Right renal cortex interstitium (tissue), 3 donors: ENCODE data around the gene NSMCE1. TPM values are rescaled to one million over a fixed set of nuclear protein-coding genes. Genes with fewer than 3 reads are reported as not detected.
"Not testable (repeated sequence)": the region's sequence is repeated elsewhere in the genome, so short reads cannot be mapped to it uniquely, and the experiment has no call there.

Source experiments
- DNase-seq, 3 donors: peaks; one replicate each; pipeline ENCODE4 v3.0.0-alpha.2; 2013; ENCODE audit warnings: low read depth in 3 of 3, low spot score in 2 of 3
- polyA plus RNA-seq, 3 donors: library from polyadenylated mRNA; unstranded; fragments of 120-200 nt; gene quantifications; one replicate each; pipeline ENCODE4 v1.2.1, GENCODE V29; 2013; ENCODE audit not compliant: insufficient read length in 3 of 3

NSMCE1 gene
- polyA plus RNA-seq, 3 donors: 83.3 to 97.9 (median 94.8) TPM

GRCh38 chr16:27303256-27304100, 34.9 kb upstream of the NSMCE1 start:
- no peak for DNase-seq

DNA sequence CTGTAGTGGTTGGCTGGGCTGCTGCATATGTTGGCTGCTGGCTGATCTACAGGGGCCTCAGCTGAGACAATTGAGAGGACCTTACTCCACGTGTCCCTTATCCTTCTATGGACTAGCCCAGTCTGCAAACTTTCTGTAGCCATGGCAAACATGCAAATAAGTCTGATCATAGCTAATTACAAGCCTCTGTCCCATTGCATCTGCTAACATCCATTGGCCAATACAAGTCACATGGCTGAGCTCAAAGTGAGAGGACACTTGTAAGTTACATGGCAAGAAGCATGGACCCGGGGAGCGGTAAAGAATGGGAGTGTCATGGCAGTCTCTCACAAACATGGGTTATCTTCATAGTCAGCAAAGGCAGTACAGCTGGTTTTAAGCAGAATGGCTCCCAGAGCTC, 33.6 kb upstream of the NSMCE1 start:
- no peak for DNase-seq

GRCh38 chr16:27301236-27301861, 32.8 kb upstream of the NSMCE1 start:
- DNase-seq: no peak

- DNase-seq: no peak
Observed at GRCh38 chr16:27298132-27298531, 29.6 kb upstream of the NSMCE1 start.

DNA sequence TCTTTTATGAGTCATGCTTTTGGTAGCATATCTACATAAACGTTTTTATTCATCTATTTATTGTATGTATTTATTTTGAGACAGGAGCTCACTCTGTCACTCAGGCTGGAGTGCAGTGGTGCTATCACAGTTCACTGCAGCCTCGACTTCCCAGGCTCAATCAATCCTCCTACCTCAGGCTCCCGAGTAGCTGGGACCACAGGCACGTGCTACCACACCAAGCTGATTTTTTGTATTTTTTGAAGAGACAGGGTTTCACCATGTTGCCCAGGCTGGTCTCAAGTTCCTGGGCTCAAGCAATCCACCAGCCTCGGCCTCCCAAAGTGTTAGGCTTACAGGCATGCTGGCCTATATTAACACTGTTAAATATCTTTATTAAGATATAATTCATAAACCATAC, 24.8 kb upstream of the NSMCE1 start:
- no peak for DNase-seq

DNA sequence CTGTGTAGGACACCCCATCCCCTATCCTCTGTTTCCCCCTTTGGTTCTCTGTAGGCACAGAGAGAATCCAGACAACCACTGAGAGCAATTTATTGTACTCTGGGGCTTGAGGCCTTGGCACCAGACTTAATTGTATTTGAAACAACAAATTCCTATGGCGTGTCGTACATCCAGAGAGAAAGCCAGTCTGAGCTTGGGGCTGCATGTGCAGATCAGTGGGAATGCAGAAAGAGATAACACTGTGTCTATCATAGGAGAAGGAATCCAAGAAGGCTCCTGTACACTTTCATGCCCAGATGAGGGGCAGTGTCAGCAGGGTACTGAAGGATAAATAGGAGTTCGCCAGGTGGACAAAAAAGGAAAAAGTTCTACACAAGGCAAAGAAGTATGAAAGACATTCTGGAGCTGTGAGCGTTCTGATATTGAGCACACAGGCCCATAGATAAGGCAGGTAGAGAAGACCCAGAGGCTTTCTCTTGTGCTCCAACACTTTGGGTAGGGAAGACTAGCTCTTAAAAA, 23.2 kb upstream of the NSMCE1 start:
- DNase-seq: no peak

DNA sequence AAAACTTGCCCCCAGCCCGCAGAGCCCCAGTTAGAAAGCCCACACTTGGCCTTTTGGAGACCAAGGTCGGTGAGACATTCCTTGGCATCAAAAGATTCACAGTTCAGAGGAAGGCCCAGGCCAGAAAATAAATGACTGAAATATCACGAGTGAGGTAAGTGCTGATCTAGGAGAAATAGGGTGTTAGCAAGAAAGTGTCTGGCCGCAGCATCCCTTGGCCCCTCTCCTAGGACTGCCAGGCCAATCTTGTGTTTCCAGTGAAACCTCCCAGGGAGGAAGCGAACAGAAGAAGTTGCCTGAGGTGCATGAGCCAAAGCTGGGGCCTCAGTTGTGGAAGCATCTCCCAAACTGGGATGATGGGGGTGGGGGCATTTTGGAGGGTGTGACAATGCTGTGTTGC, 22.5 kb upstream of the NSMCE1 start:
- no peak for DNase-seq

DNA sequence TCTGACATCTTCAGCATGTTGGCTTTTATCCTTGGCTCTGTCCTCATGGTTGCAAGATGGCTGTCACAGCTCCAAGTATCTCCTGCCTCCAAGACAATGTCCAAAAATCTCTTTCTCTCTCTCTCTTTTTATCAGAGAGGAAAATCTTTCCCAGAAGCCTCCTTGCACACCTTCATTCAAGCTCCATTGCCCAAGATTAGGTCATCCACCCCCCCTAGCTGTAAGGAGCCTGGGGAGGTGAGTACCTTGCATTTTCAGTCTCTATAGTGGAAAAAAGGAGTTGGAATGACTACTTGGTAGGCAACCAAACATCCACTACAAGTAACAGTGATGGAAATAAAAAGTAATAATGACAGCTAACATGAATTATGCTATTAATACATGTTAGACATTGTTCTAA, 22.0 kb upstream of the NSMCE1 start:
- DNase-seq: no peak

- DNase-seq: no peak
Observed at GRCh38 chr16:27289669-27290068, 21.1 kb upstream of the NSMCE1 start.

DNA sequence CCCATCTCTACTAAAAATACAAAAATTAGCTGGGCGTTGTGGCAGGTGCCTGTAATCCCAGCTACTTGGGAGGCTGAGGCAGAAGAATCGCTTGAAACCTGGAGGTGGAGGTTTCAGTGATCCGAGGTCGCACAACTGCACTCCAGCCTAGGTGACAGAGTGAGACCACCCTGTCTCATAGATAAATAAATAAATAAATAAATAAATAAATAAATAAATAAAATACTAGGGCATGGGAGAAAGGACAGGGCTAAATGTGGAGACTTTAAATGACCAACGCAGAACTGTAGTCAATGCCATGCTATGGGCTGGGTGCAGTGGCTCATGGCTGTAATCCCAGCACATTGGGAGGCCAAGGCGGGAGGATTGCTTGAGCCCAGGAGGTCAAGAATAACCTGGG, 19.7 kb upstream of the NSMCE1 start:
- not testable (repeated sequence) for DNase-seq

DNA sequence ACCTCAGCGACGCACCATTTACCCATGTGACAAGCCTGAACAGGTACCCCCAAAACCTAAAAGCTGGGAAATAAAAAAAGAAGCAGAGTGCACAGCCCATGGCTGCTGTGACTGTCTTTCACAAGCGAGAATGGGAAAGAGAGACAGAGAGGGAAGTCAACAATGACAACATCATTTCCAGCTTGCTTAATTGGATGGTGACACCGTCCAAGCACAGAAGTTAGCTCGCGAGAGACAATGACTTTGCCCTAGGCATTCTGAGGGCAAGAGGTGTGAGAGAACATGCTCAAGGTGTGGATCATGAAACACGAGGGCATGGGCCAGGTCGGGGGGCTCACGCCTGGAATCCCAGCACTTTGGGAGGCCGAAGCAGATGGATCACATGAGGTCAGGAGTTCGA, 19.3 kb upstream of the NSMCE1 start:
- DNase-seq: no peak

DNA sequence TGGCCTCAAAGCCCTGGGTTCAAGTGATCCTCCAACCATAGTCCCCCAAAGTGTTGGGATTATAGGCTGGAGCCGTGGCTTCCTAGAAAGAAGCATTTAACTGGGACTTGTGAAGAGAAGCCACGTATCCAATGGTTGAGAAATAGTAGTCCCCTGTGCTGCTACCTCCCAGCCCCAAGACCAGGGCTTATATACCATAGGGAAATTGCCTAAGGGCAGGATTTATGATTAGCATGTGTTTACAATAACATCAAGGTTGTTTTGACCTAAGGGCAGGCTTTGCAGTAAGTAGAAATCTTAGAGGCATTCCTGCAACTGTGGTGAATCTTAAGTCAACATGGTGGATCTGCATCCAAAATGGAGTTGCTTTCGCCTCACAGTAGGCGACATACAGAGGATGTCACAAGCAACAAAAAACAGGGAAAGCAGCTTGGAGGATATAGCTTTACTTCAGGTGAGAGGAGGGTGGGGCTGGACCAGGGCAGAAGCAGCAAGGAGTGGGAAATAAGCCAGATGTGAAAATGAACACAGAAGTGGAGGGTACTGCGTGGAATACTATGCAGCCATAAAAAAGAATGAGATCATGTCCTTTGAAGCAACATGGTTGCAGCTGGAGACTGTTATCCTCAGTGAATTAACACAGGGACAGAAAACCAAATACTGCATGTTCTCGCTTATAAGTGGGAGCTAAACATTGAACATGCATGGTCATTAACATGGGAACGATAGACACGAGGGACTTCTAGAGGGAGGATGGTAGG, 18.7 kb upstream of the NSMCE1 start:
- DNase-seq: no peak

DNA sequence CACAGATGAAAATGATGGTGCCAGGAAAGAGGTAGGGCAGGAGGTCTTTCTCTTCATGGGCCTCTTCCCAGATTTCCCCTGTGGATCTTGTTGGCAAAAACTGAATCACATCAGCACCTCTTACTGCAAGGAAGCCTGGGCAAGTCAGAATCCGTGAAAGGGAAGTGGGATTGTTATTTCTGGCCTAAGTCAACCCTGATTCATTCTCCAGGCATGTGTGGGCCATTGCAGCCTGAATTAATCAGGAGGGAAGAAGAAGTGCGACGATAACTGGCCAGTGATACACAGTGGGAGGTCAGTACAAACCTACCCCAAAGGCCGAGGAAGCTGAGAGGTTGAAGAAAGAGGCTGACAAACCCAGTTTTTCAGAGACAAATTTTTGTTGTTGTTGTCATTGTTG, 17.9 kb upstream of the NSMCE1 start:
- DNase-seq: no peak

DNA sequence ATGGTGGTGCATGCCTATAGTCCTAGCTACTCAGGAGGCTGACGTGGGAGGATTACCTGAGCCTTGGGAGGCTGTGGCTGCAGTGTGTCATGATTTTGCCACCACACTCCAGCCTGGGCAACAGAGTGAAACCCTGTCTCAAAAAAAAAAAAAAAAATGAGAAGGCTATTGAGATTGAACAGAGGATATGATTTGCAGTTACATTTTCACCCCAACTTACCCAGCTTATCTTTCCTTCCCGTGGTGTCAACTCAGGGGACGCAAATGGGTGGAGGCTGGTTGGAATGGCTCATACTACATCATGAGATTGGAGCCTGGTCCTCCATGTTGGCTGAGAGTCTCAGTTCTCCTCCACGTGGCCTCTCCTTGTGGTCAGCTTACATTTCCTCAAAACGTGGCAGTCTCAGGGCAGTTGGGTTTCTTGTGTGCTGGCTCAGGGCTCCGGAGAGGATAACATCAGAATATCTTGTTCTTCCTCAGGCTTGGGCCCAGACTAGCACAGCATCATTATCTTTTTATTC, 17.2 kb upstream of the NSMCE1 start:
- DNase-seq: no peak

DNA sequence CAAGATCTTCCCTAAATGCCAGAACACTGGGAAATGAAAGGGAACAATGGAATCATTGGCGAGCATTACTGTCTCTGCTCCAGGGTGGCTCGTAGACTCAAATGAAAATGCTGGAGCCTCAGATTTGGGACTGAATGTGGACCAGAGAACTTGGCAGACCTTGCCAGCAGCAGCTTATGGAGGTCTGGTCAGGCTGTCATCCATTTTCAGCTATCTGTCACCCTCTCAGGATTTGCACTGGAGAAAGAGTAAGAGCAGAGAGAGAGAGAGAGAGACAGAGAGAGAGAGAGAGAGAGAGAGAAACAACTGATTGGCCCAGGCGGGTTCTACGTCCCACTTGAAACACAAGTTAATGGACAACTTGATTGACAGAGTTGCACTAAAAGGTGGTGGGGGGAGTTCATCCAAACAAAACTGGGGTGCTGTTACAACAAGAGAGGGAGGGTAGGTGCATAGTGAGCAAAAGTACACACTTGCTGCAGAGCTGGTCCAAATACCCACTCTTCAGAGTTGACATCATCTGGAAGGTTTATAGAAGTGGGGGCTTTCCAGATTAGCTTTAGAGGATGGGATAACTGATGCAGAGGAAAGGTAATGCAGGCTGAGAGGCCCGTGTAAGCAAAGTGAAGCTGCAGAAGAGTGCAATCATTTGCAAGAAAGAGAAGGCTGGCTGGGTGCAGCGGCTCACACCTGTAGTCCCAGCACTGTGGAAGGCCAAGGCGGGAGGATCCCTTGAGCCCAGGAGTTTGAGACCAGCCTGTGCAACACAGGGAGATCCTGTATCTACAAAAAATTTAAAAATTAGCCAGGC, 16.5 kb upstream of the NSMCE1 start:
- no peak for DNase-seq

GRCh38 chr16:27281243-27281642, 12.7 kb upstream of the NSMCE1 start:
- DNase-seq: no peak

DNA sequence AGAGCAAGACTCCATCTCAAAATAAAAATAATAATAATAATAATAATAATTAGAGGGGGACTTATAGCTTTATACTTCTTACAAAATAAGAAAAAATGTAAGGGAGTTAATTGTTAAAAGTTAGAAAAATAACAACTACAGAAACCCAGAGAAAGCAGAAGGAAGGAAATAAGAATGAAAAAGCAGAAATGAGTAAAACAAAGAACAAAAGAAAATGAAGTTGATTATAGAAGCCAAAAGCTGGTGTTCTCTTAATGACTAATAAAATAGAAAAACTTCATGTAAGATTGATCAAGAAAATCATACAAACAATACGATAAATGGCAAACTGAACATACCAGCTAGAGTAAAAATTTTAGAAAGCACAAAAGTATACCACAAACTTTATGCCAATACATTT, 6.8 kb upstream of the NSMCE1 start:
- no peak for DNase-seq

DNA sequence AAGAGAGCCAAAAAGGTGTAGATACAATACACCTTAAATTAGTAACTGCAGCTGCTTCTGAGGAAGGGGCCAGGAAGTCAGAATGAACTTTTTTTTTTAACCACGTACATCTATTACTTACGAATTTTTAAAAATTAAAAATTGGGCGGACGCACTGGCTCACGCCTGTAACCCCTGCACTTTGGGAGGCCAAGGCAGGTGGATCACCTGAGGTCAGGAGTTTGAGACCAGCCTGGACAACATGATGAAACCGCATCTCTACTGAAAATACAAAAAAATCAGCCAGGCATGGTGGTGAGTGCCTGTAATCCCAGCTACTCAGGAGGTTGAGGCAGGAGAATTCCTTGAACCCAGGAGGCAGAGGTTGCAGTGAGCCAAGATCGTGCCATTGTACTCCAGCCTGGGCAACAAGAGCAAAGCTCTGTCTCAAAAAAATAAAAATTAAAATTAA, 5.9 kb upstream of the NSMCE1 start:
- not testable (repeated sequence) for DNase-seq

DNA sequence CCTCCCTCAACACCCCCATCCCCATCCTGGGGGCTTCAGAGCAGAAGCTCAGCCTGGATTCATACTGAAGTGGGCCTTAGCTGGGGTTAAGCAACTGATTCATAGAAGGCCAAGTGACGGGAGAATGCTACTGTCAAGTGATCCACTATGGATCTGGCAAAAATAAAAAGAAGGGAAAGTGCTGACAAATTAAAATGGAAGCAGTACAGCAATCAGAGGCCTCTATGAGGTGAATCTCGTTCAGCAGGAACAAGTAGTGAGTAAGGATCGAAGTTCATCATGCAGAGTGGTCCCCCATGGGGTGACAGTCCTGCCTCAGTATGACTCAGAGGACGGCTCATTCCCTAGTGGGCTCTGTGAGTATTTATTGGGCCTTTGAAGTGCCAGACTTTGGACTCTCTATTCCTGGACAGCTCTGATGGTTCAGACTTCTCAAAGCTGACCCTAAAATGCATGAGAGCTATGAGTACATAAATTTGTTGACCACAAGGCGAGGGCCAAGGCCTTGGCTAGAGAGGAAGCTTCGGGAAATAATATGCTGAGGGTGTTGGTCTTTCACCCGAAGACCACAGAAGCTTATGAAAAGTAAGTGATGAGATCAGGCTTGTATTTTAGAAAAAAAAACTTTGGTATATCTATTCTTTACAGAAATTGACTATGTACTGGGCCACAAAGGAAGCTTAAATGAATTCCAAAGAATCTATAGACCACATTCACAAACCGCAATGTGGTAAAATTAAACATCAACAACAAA, 5.3 kb upstream of the NSMCE1 start:
- no peak for DNase-seq

DNA sequence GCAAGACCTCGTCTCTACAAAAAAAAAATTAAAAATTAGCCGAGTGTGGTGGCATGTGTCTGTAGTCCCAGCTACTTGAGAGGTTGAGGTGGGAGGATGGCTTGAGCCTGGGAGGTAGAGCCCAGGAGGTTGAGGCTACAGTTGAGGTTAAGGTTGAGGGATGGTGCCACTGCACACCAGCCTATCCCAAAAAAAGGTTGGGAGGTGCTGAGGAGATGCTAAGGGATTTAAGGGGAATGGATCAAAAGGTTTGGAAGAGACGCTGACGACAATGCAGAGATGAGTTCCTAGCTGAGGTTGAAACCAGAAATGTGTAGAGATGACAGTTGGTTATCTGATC, 4.7 kb upstream of the NSMCE1 start:
- no peak for DNase-seq
